Measurements from ENCODE around the gene SLF2. TPM values are rescaled to one million over a fixed set of nuclear protein-coding genes. Genes with fewer than 3 reads are reported as not detected.

Gene SLF2
- total and polyA plus RNA-seq, 9 of the 15 experiments (the other 6 are each of a cell fraction or from before 2014, with no cell fraction given) = 1.7 to 18.4 (median 7.8) TPM

DNA sequence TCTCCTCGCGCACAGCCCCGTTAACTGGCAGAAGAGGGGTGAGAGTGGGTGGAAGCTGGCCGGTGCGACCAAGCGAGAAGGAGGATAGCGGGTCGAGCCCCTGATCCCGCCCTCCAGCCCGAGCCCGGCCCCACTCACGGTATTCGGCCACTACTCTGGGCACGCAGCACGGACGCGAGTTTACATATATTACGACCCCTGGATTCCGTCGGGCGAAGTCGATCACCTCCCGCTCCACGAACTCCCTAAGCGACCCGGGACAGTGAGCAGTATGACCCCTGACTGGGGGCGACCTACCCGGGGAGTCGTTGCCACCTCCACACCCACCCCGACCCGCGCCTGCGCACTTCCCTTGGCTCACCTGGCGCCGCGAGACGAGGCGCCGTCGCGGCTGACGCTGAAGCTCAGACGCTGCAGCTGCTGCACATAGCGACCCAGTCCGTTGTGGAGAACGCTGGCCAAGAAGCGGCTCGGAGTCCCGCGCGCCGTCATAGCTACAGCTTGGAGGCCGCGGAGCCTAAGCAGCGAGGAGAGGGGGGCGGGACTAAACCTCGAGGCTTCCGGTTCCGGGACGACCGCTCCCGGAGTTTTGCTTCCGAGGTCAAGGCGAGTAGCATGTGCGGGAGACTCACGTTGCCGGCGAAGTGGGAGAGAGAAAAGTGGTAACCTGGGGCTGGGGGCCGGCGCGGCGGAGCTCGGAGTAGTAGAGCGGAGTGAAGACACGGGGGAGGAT is 74.4 kb downstream of the SLF2 start, which contains the start of the genes MRPL43 and TWNK (continued):
- TF ChIP-seq PATZ1 (CRISPR knock-in tag; IDR thresholded peaks at IDR 0.05; ENCODE audit: borderline replicate concordance) = no peak
- peak; percentile 99 for TF ChIP-seq EP400 (IDR thresholded peaks at IDR 0.05)
- peak; percentile 57 for TF ChIP-seq POLR2B (IDR thresholded peaks at IDR 0.05; ENCODE audit: low read depth, partially characterized antibody)
- TF ChIP-seq ZNF318 (IDR thresholded peaks at IDR 0.05; ENCODE audit: borderline replicate concordance in 1 of 2, low read depth in 1 of 2) = no peak
- TF ChIP-seq ATF2 (CRISPR knock-in tag; IDR thresholded peaks at IDR 0.05) = no peak
- no peak for TF ChIP-seq MYNN (IDR thresholded peaks at IDR 0.05)
- no peak for TF ChIP-seq MYNN (CRISPR knock-in tag; IDR thresholded peaks at IDR 0.05)
- TF ChIP-seq KAT7 (CRISPR knock-in tag; IDR thresholded peaks at IDR 0.05; ENCODE audit: borderline replicate concordance) = no peak; the same call in 1 of the 2 replicates
- TF ChIP-seq RBM25 (IDR thresholded peaks at IDR 0.05; ENCODE audit: low read depth, low read length, severe bottlenecking) = no peak
- no peak for TF ChIP-seq HDAC3 (IDR thresholded peaks at IDR 0.05; ENCODE audit: borderline replicate concordance, partially characterized antibody)
- TF ChIP-seq SAP30 (IDR thresholded peaks at IDR 0.05; ENCODE audit: borderline replicate concordance, insufficient read depth, low read depth, low read length, poor library complexity, severe bottlenecking) = peak; percentile 97
- TF ChIP-seq CCNT2 (IDR thresholded peaks at IDR 0.05; ENCODE audit: borderline replicate concordance, extremely low read depth, insufficient read length, low read depth, low read length) = no peak
